MCF 10A (cell line): ENCODE measurements around the gene ZNF248. TPM values are rescaled to one million over a fixed set of nuclear protein-coding genes. Genes with fewer than 3 reads are reported as not detected.

Experiments
- BruUV-seq: library from RNA; stranded (reverse); fragments of 400-500 nt; replicated peaks from 2 replicates; lab custom pipeline; 2021; lab: Mats Ljungman, UMichigan
- CTCF ChIA-PET: fragments of 300-600 bp; sonication (Branson Sonifier 250); formaldehyde crosslinking; extraction: SDS; loops from one replicate; lab custom pipeline; 2021; ENCODE audit warnings: antibody characterized with exemption, inconsistent platforms; lab: Yijun Ruan, JAX
- POLR2A ChIA-PET: fragments of 300-600, 350-650 bp; sonication (Branson Sonifier 250); formaldehyde crosslinking; extraction: SDS; loops from one replicate; lab custom pipeline; 2020; ENCODE audit warnings: antibody characterized with exemption, inconsistent platforms; lab: Yijun Ruan, JAX
- DNase-seq: peaks from one replicate; pipeline ENCODE4 v3.0.0-alpha.2; 2018; ENCODE audit not compliant: unreplicated experiment
- H3K27ac Mint-ChIP-seq: one replicate; pipeline ENCODE4 v1.8.0; 2022; ENCODE audit warnings: mild to moderate bottlenecking, low read depth, mixed read lengths; ENCODE audit not compliant: unreplicated experiment
- H3K27me3 Mint-ChIP-seq: one replicate; pipeline ENCODE4 v1.8.0; 2022; ENCODE audit warnings: mixed read lengths; ENCODE audit not compliant: insufficient read depth, unreplicated experiment
- H3K36me3 Mint-ChIP-seq: one replicate; pipeline ENCODE4 v1.8.0; 2022; ENCODE audit warnings: mild to moderate bottlenecking, moderate library complexity, mixed read lengths; ENCODE audit not compliant: insufficient read depth, unreplicated experiment
- H3K4me1 Mint-ChIP-seq: one replicate; pipeline ENCODE4 v1.8.0; 2022; ENCODE audit warnings: mixed read lengths; ENCODE audit not compliant: insufficient read depth, unreplicated experiment
- H3K4me3 Mint-ChIP-seq: one replicate; pipeline ENCODE4 v1.8.0; 2022; ENCODE audit warnings: mild to moderate bottlenecking, moderate library complexity, mixed read lengths; ENCODE audit not compliant: unreplicated experiment
- H3K9me3 Mint-ChIP-seq: one replicate; pipeline ENCODE4 v1.8.0; 2022; ENCODE audit warnings: mixed read lengths; ENCODE audit not compliant: unreplicated experiment
- CTCF ChIP-seq: fragments of 200-600 bp; IDR thresholded peaks from one replicate; pipeline ENCODE4 v1.8.0; 2022; ENCODE audit warnings: antibody characterized with exemption, mild to moderate bottlenecking; ENCODE audit not compliant: unreplicated experiment
- intact Hi-C: fragments of 100-400 bp; cut with micrococcal nuclease; formaldehyde crosslinking; loops from 2 replicates; pipeline ENCODE4 v1.14.1; 2022
- total RNA-seq: library from RNA; stranded (reverse); gene quantifications from 2 replicates; pipeline ENCODE4 v1.2.3, GENCODE V29; 2022

The ZNF248 gene
- total RNA-seq, 1 experiment from 2014 or later, result 5.7 TPM

GRCh38 chr10:37826806-37827205 lies 30.6 kb downstream of the ZNF248 start:
- ChIA-PET CTCF (no interaction called here), POLR2A (no interaction called here)
- Mint-ChIP-seq H3K27me3 (no peaks in the 10 kb centered on the region), H3K4me1 (no peaks in the 10 kb centered on the region), H3K27ac (no peak overlapping the region), H3K4me3 (no peak overlapping the region), H3K36me3 (peaks cover 35% of the 10 kb centered on the region), H3K9me3 (peaks cover 34% of the 10 kb centered on the region)
- no peak for DNase-seq
- intact Hi-C loops, result no loop called here
- no TSS peak for BruUV-seq
- TF ChIP-seq CTCF, result no peak

GRCh38 chr10:37821237-37821636 lies 36.2 kb downstream of the ZNF248 start:
- ChIA-PET POLR2A (no interaction called here), CTCF (interaction anchor here (0.6 kb wide), 1 partner anchor 25 kb away, joined by 3 read pairs; no protein-coding TSS in a partner anchor)
- peaks cover 13% of the 10 kb centered on the region for H3K36me3 Mint-ChIP-seq
- TF ChIP-seq CTCF, result no peak
- no peak overlapping the region for H3K4me3 Mint-ChIP-seq
- peaks cover 17% of the 10 kb centered on the region for H3K9me3 Mint-ChIP-seq
- no peak overlapping the region for H3K27ac Mint-ChIP-seq
- DNase-seq, result no peak
- no peaks in the 10 kb centered on the region for H3K4me1 Mint-ChIP-seq
- no TSS peak for BruUV-seq
- intact Hi-C loops, result no loop called here
- no peaks in the 10 kb centered on the region for H3K27me3 Mint-ChIP-seq

- peaks cover 29% of the 10 kb centered on the region for H3K9me3 Mint-ChIP-seq
- CTCF ChIA-PET, result no interaction called here
Measured at GRCh38 chr10:37819797-37820196, 37.6 kb downstream of the ZNF248 start.

GRCh38 chr10:37816290-37816689 lies 41.1 kb downstream of the ZNF248 start:
- H3K4me3 Mint-ChIP-seq, result no peak overlapping the region
- H3K36me3 Mint-ChIP-seq, result peaks cover 20% of the 10 kb centered on the region
- intact Hi-C loops, result no loop called here
- BruUV-seq, result no TSS peak
- H3K27me3 Mint-ChIP-seq, result no peaks in the 10 kb centered on the region
- no peak for DNase-seq
- ChIA-PET CTCF (no interaction called here), POLR2A (no interaction called here)
- TF ChIP-seq CTCF, result no peak
- no peaks in the 10 kb centered on the region for H3K4me1 Mint-ChIP-seq
- peaks cover 53% of the 10 kb centered on the region for H3K9me3 Mint-ChIP-seq
- H3K27ac Mint-ChIP-seq, result no peak overlapping the region

More at GRCh38 chr10:37819797-37820196, 37.6 kb downstream of the ZNF248 start:
- DNase-seq, result no peak
- Mint-ChIP-seq H3K27ac (no peak overlapping the region), H3K4me1 (no peaks in the 10 kb centered on the region), H3K27me3 (no peaks in the 10 kb centered on the region), H3K36me3 (peaks cover 18% of the 10 kb centered on the region), H3K4me3 (no peak overlapping the region)
- POLR2A ChIA-PET, result no interaction called here
- intact Hi-C loops, result no loop called here
- no TSS peak for BruUV-seq
- no peak for TF ChIP-seq CTCF
